ENCODE measurements around the gene RNPEPL1. TPM values are rescaled to one million over a fixed set of nuclear protein-coding genes. Genes with fewer than 3 reads are reported as not detected.
A peak's percentile ranks its signal among the peaks of the same experiment; 100 is the strongest.

The RNPEPL1 gene
- total and polyA plus RNA-seq, 10 of the 15 experiments (the other 5 are each of a cell fraction or from before 2014, with no cell fraction given), result 0.24 to 49.5 (median 6.8) TPM

DNA sequence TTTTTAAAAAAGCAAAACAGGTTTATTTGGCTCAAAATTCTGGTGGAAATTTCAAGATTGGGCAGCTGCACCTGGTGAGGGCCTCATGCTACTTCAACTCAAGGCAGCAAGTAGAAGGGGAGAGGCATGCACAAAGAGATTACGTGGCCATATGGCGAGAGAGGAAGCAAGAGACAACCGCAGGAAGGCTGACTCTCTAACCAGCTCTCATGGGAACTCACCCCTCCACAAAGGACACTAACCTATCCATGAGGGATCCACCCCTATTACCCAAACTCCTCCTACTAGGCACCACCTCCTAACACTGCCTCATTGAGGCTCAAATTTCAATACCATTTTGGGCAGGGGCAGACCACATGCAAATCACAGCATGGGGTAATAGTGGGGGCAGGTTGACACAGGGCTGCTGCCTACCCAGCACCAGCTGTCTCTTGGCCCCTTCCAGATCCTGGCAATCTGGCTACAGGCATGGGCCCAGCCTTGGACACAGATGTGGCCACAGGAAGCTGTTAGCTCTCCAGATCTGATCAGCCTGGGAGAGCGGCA lies 16.3 kb downstream of the RNPEPL1 start (continued):
- TF ChIP-seq, protein P1, sequence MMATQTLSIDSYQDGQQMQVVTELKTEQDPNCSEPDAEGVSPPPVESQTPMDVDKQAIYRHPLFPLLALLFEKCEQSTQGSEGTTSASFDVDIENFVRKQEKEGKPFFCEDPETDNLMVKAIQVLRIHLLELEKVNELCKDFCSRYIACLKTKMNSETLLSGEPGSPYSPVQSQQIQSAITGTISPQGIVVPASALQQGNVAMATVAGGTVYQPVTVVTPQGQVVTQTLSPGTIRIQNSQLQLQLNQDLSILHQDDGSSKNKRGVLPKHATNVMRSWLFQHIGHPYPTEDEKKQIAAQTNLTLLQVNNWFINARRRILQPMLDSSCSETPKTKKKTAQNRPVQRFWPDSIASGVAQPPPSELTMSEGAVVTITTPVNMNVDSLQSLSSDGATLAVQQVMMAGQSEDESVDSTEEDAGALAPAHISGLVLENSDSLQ (IDR thresholded peaks at IDR 0.05), result no peak
- TF ChIP-seq, protein P2, sequence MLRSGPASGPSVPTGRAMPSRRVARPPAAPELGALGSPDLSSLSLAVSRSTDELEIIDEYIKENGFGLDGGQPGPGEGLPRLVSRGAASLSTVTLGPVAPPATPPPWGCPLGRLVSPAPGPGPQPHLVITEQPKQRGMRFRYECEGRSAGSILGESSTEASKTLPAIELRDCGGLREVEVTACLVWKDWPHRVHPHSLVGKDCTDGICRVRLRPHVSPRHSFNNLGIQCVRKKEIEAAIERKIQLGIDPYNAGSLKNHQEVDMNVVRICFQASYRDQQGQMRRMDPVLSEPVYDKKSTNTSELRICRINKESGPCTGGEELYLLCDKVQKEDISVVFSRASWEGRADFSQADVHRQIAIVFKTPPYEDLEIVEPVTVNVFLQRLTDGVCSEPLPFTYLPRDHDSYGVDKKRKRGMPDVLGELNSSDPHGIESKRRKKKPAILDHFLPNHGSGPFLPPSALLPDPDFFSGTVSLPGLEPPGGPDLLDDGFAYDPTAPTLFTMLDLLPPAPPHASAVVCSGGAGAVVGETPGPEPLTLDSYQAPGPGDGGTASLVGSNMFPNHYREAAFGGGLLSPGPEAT (IDR thresholded peaks at IDR 0.05; ENCODE audit: low read depth), result peak; percentile 77
- TF ChIP-seq, protein P3, sequence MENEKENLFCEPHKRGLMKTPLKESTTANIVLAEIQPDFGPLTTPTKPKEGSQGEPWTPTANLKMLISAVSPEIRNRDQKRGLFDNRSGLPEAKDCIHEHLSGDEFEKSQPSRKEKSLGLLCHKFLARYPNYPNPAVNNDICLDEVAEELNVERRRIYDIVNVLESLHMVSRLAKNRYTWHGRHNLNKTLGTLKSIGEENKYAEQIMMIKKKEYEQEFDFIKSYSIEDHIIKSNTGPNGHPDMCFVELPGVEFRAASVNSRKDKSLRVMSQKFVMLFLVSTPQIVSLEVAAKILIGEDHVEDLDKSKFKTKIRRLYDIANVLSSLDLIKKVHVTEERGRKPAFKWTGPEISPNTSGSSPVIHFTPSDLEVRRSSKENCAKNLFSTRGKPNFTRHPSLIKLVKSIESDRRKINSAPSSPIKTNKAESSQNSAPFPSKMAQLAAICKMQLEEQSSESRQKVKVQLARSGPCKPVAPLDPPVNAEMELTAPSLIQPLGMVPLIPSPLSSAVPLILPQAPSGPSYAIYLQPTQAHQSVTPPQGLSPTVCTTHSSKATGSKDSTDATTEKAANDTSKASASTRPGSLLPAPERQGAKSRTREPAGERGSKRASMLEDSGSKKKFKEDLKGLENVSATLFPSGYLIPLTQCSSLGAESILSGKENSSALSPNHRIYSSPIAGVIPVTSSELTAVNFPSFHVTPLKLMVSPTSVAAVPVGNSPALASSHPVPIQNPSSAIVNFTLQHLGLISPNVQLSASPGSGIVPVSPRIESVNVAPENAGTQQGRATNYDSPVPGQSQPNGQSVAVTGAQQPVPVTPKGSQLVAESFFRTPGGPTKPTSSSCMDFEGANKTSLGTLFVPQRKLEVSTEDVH (IDR thresholded peaks at IDR 0.05; ENCODE audit: low read depth, partially characterized antibody), result peak; percentile 24
- TF ChIP-seq BRCA1 (IDR thresholded peaks at IDR 0.05; ENCODE audit: low read depth, low read length), result no peak
- peak; percentile 66 for TF ChIP-seq KLF5 (IDR thresholded peaks at IDR 0.05; ENCODE audit: partially characterized antibody)
- no peak for TF ChIP-seq HCFC1 (IDR thresholded peaks at IDR 0.05; ENCODE audit: low read length)
- no peak; the same call in 1 of the 2 replicates for TF ChIP-seq SMC3 (IDR thresholded peaks at IDR 0.05; ENCODE audit: borderline replicate concordance, low read length)
- TF ChIP-seq, protein P4, sequence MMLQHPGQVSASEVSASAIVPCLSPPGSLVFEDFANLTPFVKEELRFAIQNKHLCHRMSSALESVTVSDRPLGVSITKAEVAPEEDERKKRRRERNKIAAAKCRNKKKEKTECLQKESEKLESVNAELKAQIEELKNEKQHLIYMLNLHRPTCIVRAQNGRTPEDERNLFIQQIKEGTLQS (IDR thresholded peaks at IDR 0.05; ENCODE audit: borderline replicate concordance, extremely low read depth, low read depth, low read length), result no peak
- TF ChIP-seq POU2F2 (IDR thresholded peaks at IDR 0.05; ENCODE audit: borderline replicate concordance, low read depth, low read length), result peak; percentile 99
- TF ChIP-seq CREB1 (IDR thresholded peaks at IDR 0.05; ENCODE audit: low read depth), result peak; percentile 13; the same call in 1 of the 2 replicates
- TF ChIP-seq ZNF384 (IDR thresholded peaks at IDR 0.05; ENCODE audit: borderline replicate concordance, low read depth, low read length), result no peak
- TF ChIP-seq, protein P5, sequence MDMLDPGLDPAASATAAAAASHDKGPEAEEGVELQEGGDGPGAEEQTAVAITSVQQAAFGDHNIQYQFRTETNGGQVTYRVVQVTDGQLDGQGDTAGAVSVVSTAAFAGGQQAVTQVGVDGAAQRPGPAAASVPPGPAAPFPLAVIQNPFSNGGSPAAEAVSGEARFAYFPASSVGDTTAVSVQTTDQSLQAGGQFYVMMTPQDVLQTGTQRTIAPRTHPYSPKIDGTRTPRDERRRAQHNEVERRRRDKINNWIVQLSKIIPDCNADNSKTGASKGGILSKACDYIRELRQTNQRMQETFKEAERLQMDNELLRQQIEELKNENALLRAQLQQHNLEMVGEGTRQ (IDR thresholded peaks at IDR 0.05; ENCODE audit: borderline replicate concordance, low read depth, low read length), result no peak; the same call in 1 of the 2 replicates
- TF ChIP-seq FOS (IDR thresholded peaks at IDR 0.05; ENCODE audit: borderline replicate concordance, extremely low read depth, insufficient read length), result no peak
- no peak for TF ChIP-seq GABPA (IDR thresholded peaks at IDR 0.05; ENCODE audit: low read depth)
- TF ChIP-seq, protein P6, sequence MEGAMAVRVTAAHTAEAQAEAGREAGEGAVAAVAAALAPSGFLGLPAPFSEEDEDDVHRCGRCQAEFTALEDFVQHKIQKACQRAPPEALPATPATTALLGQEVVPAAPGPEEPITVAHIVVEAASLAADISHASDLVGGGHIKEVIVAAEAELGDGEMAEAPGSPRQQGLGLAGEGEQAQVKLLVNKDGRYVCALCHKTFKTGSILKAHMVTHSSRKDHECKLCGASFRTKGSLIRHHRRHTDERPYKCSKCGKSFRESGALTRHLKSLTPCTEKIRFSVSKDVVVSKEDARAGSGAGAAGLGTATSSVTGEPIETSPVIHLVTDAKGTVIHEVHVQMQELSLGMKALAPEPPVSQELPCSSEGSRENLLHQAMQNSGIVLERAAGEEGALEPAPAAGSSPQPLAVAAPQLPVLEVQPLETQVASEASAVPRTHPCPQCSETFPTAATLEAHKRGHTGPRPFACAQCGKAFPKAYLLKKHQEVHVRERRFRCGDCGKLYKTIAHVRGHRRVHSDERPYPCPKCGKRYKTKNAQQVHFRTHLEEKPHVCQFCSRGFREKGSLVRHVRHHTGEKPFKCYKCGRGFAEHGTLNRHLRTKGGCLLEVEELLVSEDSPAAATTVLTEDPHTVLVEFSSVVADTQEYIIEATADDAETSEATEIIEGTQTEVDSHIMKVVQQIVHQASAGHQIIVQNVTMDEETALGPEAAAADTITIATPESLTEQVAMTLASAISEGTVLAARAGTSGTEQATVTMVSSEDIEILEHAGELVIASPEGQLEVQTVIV (IDR thresholded peaks at IDR 0.05; ENCODE audit: borderline replicate concordance, partially characterized antibody), result no peak
- no peak for TF ChIP-seq TCF7 (IDR thresholded peaks at IDR 0.05; ENCODE audit: borderline replicate concordance)
- peak; percentile 37; the same call in 1 of the 2 replicates for TF ChIP-seq SMAD5 (IDR thresholded peaks at IDR 0.05; ENCODE audit: low read depth)

All from GM12878 (cell line).